Neural progenitor cell (in vitro differentiated cells): ENCODE data around the gene CDK18. TPM values are rescaled to one million over a fixed set of nuclear protein-coding genes. Genes with fewer than 3 reads are reported as not detected.

Experiments
- DNase-seq: peaks from one replicate; pipeline ENCODE4 v3.0.0-alpha.2; 2016; ENCODE audit warnings: low spot score
- H2AFZ ChIP-seq: fragments of 200-600 bp; sonication (generic); replicated peaks from 2 replicates; pipeline ENCODE4 v1.6.1; 2016; ENCODE audit warnings: antibody characterized with exemption
- H3F3A ChIP-seq: fragments of 200-600 bp; sonication (generic); 2 replicates; pipeline ENCODE4 v1.6.1; 2016; ENCODE audit warnings: antibody characterized with exemption, low read depth
- H3K27ac ChIP-seq: fragments of 200-600 bp; sonication (generic); 2 replicates; pipeline ENCODE4 v1.5.1; 2016; ENCODE audit warnings: mild to moderate bottlenecking
- H3K27me3 ChIP-seq: fragments of 200-600 bp; sonication (generic); 2 replicates; pipeline ENCODE4 v1.6.1; 2016; ENCODE audit warnings: mild to moderate bottlenecking, moderate library complexity
- H3K36me3 ChIP-seq: fragments of 200-600 bp; sonication (generic); 2 replicates; pipeline ENCODE4 v1.5.1; 2016
- H3K4me1 ChIP-seq: fragments of 200-600 bp; sonication (generic); 2 replicates; pipeline ENCODE4 v1.6.1; 2016; ENCODE audit warnings: mixed run types
- H3K4me2 ChIP-seq: fragments of 200-600 bp; sonication (generic); 2 replicates; pipeline ENCODE4 v1.6.1; 2016
- H3K4me3 ChIP-seq: fragments of 200-600 bp; sonication (generic); 2 replicates; pipeline ENCODE4 v1.5.1; 2016
- H3K79me2 ChIP-seq: fragments of 200-600 bp; sonication (generic); 2 replicates; pipeline ENCODE4 v1.6.1; 2016; ENCODE audit warnings: low read depth
- H3K9ac ChIP-seq: fragments of 200-600 bp; sonication (generic); 2 replicates; pipeline ENCODE4 v1.6.1; 2016
- H3K9me3 ChIP-seq: fragments of 200-600 bp; sonication (generic); 2 replicates; pipeline ENCODE4 v1.5.1; 2016; ENCODE audit warnings: low read depth
- H4K20me1 ChIP-seq: fragments of 200-600 bp; sonication (generic); 2 replicates; pipeline ENCODE4 v1.6.1; 2016; ENCODE audit warnings: low read depth
- H3K27ac Mint-ChIP-seq: 3 replicates; pipeline ENCODE4 v1.8.0; 2021; ENCODE audit warnings: mixed read lengths
- H3K27me3 Mint-ChIP-seq: 2 replicates; pipeline ENCODE4 v1.8.0; 2022; ENCODE audit warnings: low read depth, mild to moderate bottlenecking, inconsistent platforms, moderate library complexity, mixed read lengths; ENCODE audit not compliant: insufficient read depth
- H3K36me3 Mint-ChIP-seq: 3 replicates; pipeline ENCODE4 v1.8.0; 2021; ENCODE audit warnings: mixed read lengths
- H3K4me1 Mint-ChIP-seq: 3 replicates; pipeline ENCODE4 v1.8.0; 2021; ENCODE audit warnings: mixed read lengths
- H3K4me3 Mint-ChIP-seq: 3 replicates; pipeline ENCODE4 v1.8.0; 2021; ENCODE audit warnings: mild to moderate bottlenecking, moderate library complexity, mixed read lengths
- H3K9me3 Mint-ChIP-seq: 3 replicates; pipeline ENCODE4 v1.8.0; 2020; ENCODE audit warnings: mixed read lengths
- EZH2 ChIP-seq: fragments of 200-600 bp; sonication (generic); IDR thresholded peaks from 2 replicates; pipeline ENCODE4 v1.6.1; 2017; ENCODE audit warnings: antibody characterized with exemption, mild to moderate bottlenecking, moderate library complexity
- EZH2phosphoT487 ChIP-seq: fragments of 200-600 bp; sonication (generic); IDR thresholded peaks from 2 replicates; pipeline ENCODE4 v1.6.1; 2017; ENCODE audit warnings: antibody characterized with exemption
- total RNA-seq: library from RNA; depleted of rRNA; stranded (reverse); fragments of >200 nt; gene quantifications from 2 replicates; pipeline ENCODE4 v1.2.3, GENCODE V29; 2015; ENCODE audit warnings: low replicate concordance
- TF ChIP-seq, protein P1 (sequence below): fragments of 200-600 bp; sonication (generic); IDR thresholded peaks from 2 replicates; pipeline ENCODE4 v1.5.1; 2017; ENCODE audit warnings: antibody characterized with exemption, mild to moderate bottlenecking

CDK18 gene
- total RNA-seq, 1 donor from 2014 or later, result 14.1 TPM

DNA sequence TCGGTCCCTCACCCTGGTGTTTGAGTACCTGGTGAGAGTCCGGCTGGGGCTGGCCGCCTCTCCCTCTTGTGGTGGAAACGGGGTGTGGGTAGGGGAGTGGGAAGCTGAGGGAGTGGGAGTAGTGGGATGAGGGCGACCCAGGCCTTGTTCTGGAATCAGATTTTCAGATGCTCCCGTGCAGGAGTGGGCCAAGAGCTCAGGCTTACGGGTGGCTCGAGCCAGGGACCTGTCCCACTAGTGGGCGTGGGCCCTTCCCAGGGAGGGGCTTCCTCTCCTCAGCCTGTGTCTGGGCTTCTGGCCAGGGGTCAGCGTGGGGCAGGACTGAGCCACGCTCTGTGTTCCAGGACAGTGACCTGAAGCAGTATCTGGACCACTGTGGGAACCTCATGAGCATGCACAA is 22.0 kb downstream of the CDK18 start:
- H3K27me3 Mint-ChIP-seq, result peaks cover 17% of the 10 kb centered on the region

DNA sequence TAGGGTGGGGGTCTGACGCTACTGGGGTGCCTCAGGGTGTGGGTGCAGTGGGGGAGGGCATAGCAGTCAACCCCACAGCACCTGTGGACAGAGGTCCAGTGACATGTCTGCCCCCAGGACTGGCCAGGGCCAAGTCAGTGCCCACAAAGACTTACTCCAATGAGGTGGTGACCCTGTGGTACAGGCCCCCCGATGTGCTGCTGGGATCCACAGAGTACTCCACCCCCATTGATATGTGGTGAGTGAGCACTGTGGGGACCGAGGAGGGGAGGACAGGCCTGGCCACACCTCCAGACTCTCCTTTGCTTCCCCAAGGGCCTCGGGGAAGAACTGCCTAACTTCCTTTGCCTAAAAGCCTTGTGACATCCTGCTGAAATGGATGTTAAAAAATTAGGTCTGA is 23.5 kb downstream of the CDK18 start:
- H3K4me3 ChIP-seq, result no peak overlapping the region
- H4K20me1 ChIP-seq, result no peaks in the 10 kb centered on the region
- H2AFZ ChIP-seq, result no peak overlapping the region
- no peak overlapping the region for H3K4me3 Mint-ChIP-seq
- no peaks in the 10 kb centered on the region for H3K36me3 ChIP-seq
- H3K4me2 ChIP-seq, result no peak overlapping the region
- peaks cover 2% of the 10 kb centered on the region for H3K36me3 Mint-ChIP-seq
- no peak for DNase-seq
- no peak overlapping the region for H3K27ac Mint-ChIP-seq
- no peaks in the 10 kb centered on the region for H3K79me2 ChIP-seq
- no peaks in the 10 kb centered on the region for H3K9me3 Mint-ChIP-seq
- no peak overlapping the region for H3K27ac ChIP-seq
- H3F3A ChIP-seq, result no peaks in the 10 kb centered on the region
- H3K27me3 Mint-ChIP-seq, result peaks cover 16% of the 10 kb centered on the region
- peaks cover 34% of the 10 kb centered on the region for H3K4me1 Mint-ChIP-seq
- peaks cover 7% of the 10 kb centered on the region for H3K4me1 ChIP-seq
- H3K9ac ChIP-seq, result no peak overlapping the region
- TF ChIP-seq, protein P1, sequence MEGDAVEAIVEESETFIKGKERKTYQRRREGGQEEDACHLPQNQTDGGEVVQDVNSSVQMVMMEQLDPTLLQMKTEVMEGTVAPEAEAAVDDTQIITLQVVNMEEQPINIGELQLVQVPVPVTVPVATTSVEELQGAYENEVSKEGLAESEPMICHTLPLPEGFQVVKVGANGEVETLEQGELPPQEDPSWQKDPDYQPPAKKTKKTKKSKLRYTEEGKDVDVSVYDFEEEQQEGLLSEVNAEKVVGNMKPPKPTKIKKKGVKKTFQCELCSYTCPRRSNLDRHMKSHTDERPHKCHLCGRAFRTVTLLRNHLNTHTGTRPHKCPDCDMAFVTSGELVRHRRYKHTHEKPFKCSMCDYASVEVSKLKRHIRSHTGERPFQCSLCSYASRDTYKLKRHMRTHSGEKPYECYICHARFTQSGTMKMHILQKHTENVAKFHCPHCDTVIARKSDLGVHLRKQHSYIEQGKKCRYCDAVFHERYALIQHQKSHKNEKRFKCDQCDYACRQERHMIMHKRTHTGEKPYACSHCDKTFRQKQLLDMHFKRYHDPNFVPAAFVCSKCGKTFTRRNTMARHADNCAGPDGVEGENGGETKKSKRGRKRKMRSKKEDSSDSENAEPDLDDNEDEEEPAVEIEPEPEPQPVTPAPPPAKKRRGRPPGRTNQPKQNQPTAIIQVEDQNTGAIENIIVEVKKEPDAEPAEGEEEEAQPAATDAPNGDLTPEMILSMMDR, result no peak
- no peak for TF ChIP-seq EZH2phosphoT487
- TF ChIP-seq EZH2, result no peak
- no peaks in the 10 kb centered on the region for H3K27me3 ChIP-seq
- no peaks in the 10 kb centered on the region for H3K9me3 ChIP-seq

More for the DNA sequence above, 22.0 kb downstream of the CDK18 start:
- H3K27me3 ChIP-seq, result no peaks in the 10 kb centered on the region
- H3K4me3 Mint-ChIP-seq, result no peak overlapping the region
- no peaks in the 10 kb centered on the region for H3F3A ChIP-seq
- H4K20me1 ChIP-seq, result peaks cover 13% of the 10 kb centered on the region
- peaks cover 7% of the 10 kb centered on the region for H3K4me1 ChIP-seq
- H3K4me2 ChIP-seq, result no peak overlapping the region
- no peaks in the 10 kb centered on the region for H3K9me3 ChIP-seq
- H3K27ac ChIP-seq, result no peak overlapping the region
- H3K9ac ChIP-seq, result no peak overlapping the region
- H3K4me1 Mint-ChIP-seq, result peaks cover 34% of the 10 kb centered on the region
- no peak for TF ChIP-seq EZH2phosphoT487
- TF ChIP-seq EZH2, result no peak
- TF ChIP-seq, protein P1, result no peak
- H3K36me3 Mint-ChIP-seq, result peaks cover 2% of the 10 kb centered on the region
- H3K27ac Mint-ChIP-seq, result no peak overlapping the region
- H3K9me3 Mint-ChIP-seq, result no peaks in the 10 kb centered on the region
- no peak overlapping the region for H3K4me3 ChIP-seq
- DNase-seq, result no peak
- no peak overlapping the region for H2AFZ ChIP-seq
- H3K79me2 ChIP-seq, result no peaks in the 10 kb centered on the region
- H3K36me3 ChIP-seq, result no peaks in the 10 kb centered on the region

DNA sequence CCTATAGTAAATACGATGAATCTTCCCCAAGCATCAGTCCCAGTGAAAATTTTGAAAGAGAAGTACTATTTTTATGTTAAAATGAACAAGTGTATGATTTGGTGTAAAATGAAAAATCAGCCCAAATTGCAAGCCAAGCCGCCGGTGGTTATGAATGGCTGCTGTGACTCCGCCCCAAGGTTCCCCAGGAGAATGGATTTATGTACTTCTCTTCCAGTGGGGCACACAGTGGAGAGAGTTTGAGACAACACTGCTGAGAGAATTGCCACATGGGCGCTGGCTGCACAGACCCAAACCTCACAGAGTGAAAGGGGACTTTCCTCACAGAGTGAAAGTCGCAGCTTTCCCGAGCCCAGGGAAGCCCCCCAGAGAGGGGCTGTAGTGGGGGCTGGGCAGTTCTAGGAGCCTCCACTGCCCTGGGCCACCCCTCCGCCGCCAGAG is 24.0 kb downstream of the CDK18 start:
- peaks cover 2% of the 10 kb centered on the region for H3F3A ChIP-seq
- H3K36me3 ChIP-seq, result no peaks in the 10 kb centered on the region
- no peak overlapping the region for H3K27ac ChIP-seq
- H3K4me2 ChIP-seq, result peak overlapping the region; percentile 48
- no peaks in the 10 kb centered on the region for H3K9me3 ChIP-seq
- Mint-ChIP-seq H3K36me3 (peaks cover 2% of the 10 kb centered on the region), H3K27ac (no peak overlapping the region), H3K4me1 (peaks cover 40% of the 10 kb centered on the region), H3K4me3 (peak overlapping the region; percentile 10), H3K27me3 (peaks cover 15% of the 10 kb centered on the region), H3K9me3 (no peaks in the 10 kb centered on the region)
- no peak overlapping the region for H2AFZ ChIP-seq
- no peaks in the 10 kb centered on the region for H3K27me3 ChIP-seq
- no peak overlapping the region for H3K9ac ChIP-seq
- peaks cover 12% of the 10 kb centered on the region for H3K4me1 ChIP-seq
- no peaks in the 10 kb centered on the region for H4K20me1 ChIP-seq
- no peak overlapping the region for H3K4me3 ChIP-seq
- TF ChIP-seq EZH2phosphoT487 (no peak), EZH2 (no peak)
- TF ChIP-seq, protein P1, result no peak
- H3K79me2 ChIP-seq, result no peaks in the 10 kb centered on the region
- no peak for DNase-seq
